Ecto neural progenitor cell (in vitro differentiated cells): ENCODE measurements around the gene EEF1A2.

Experiments
- DNase-seq: peaks from one replicate; pipeline ENCODE4 v3.0.0-alpha.2; 2018; ENCODE audit warnings: low spot score

EEF1A2 gene

GRCh38 chr20:63536997-63537524 lies 38.2 kb upstream of the EEF1A2 start, which contains the start of gene PTK6:
Gene PTK6 (minus strand): TSS chr20:63537376. CDS start chr20:63537314, 62 bp downstream.
- no peak for DNase-seq

GRCh38 chr20:63536241-63536977 lies 37.5 kb upstream of the EEF1A2 start:
- DNase-seq = no peak

GRCh38 chr20:63534831-63535651 lies 36.2 kb upstream of the EEF1A2 start:
- no peak for DNase-seq

GRCh38 chr20:63534427-63534830 lies 35.5 kb upstream of the EEF1A2 start:
- no peak for DNase-seq

- DNase-seq = no peak
Observed at GRCh38 chr20:63533871-63534393, 35.0 kb upstream of the EEF1A2 start.

- no peak for DNase-seq
Observed at GRCh38 chr20:63533388-63533787, 34.5 kb upstream of the EEF1A2 start.

GRCh38 chr20:63532449-63532971 lies 33.6 kb upstream of the EEF1A2 start:
- no peak for DNase-seq

- no peak for DNase-seq
Observed at GRCh38 chr20:63531686-63532448, 33.0 kb upstream of the EEF1A2 start.

GRCh38 chr20:63530788-63531160 lies 31.9 kb upstream of the EEF1A2 start:
- no peak for DNase-seq

GRCh38 chr20:63529861-63530787 lies 31.2 kb upstream of the EEF1A2 start:
- no peak for DNase-seq

- no peak for DNase-seq
Observed at GRCh38 chr20:63529180-63529860, 30.4 kb upstream of the EEF1A2 start.

GRCh38 chr20:63527184-63527583 lies 28.3 kb upstream of the EEF1A2 start:
- DNase-seq = no peak

GRCh38 chr20:63525971-63526370 lies 27.1 kb upstream of the EEF1A2 start:
- DNase-seq = no peak

GRCh38 chr20:63525185-63525584 lies 26.3 kb upstream of the EEF1A2 start:
- no peak for DNase-seq

GRCh38 chr20:63522981-63523611 lies 24.2 kb upstream of the EEF1A2 start:
- DNase-seq = no peak

- no peak for DNase-seq
Observed at GRCh38 chr20:63522091-63522868, 23.4 kb upstream of the EEF1A2 start.

GRCh38 chr20:63521602-63522001 lies 22.7 kb upstream of the EEF1A2 start:
- no peak for DNase-seq

GRCh38 chr20:63520934-63521601 lies 22.2 kb upstream of the EEF1A2 start:
- DNase-seq = peak; percentile 87
